ENCODE measurements around the gene KCNQ1. TPM values are rescaled to one million over a fixed set of nuclear protein-coding genes. Genes with fewer than 3 reads are reported as not detected.

KCNQ1 gene
- total and polyA plus RNA-seq, 2 donors (not counting 3 experiments of a cell fraction or from before 2014, with no cell fraction given), result 0.07 to 0.09 TPM

- Histone ChIP-seq H3K79me2 (ENCODE audit: control insufficient read depth, insufficient read depth, low read length) (peaks cover 29% of the 10 kb centered on the region), H3K27ac (ENCODE audit: insufficient read depth, low read depth, low read length) (no peak overlapping the region), H3K9me3 (replicated peaks; ENCODE audit: control insufficient read depth, insufficient read depth, low read length) (no peaks in the 10 kb centered on the region), H2AFZ (ENCODE audit: low read depth, low read length) (no peak overlapping the region), H3K4me2 (ENCODE audit: insufficient read depth, low read length) (no peak overlapping the region), H3K9me1 (replicated peaks; ENCODE audit: control insufficient read depth, extremely low read depth, insufficient read depth, low read length) (no peaks in the 10 kb centered on the region), H3K4me3 (replicated peaks in 1 of 3; ENCODE audit: insufficient read depth in 1 of 3, low read depth in 1 of 3, low read length in 3 of 3) (no peak overlapping the region), H3K36me3 (ENCODE audit: control insufficient read depth in 2 of 2, extremely low read depth in 1 of 2, insufficient read depth in 2 of 2, low read length in 2 of 2) (no peaks in the 10 kb centered on the region), H3K27me3 (ENCODE audit: control insufficient read depth in 2 of 2, insufficient read depth in 2 of 2, low read length in 2 of 2) (no peaks in the 10 kb centered on the region), H3K4me1 (ENCODE audit: control insufficient read depth, extremely low read depth, insufficient read depth, low read length) (no peaks in the 10 kb centered on the region), H4K20me1 (replicated peaks; ENCODE audit: control insufficient read depth, extremely low read depth, insufficient read depth, low read length) (no peaks in the 10 kb centered on the region), H3K9ac (replicated peaks; ENCODE audit: extremely low read depth, insufficient read depth, low read length) (no peak overlapping the region)
- BruUV-seq (replicated peaks), result no TSS peak
- ChIA-PET CTCF (no interaction called here), POLR2A (no interaction called here)
- intact Hi-C loops (cut with micrococcal nuclease), result loop anchor here (5.0 kb wide), 1 partner anchor 197 kb away; the partner anchor contains the start of gene CDKN1C
- DNase-seq (ENCODE audit: low read depth, low spot score), result no peak
- dilution Hi-C loops (cut with MboI; ENCODE audit: extremely low pct_ligation_motif_present, low sequenced_read_pairs), result no loop called here
- FAIRE-seq, result no peak
- no peak for TF ChIP-seq POLR2AphosphoS5 (IDR thresholded peaks at IDR 0.05; ENCODE audit: insufficient read depth, low read depth, low read length)
- TF ChIP-seq EZH2 (IDR thresholded peaks at IDR 0.05; ENCODE audit: borderline replicate concordance, low read depth, low read length, severe bottlenecking), result no peak
- no peak for TF ChIP-seq MAX (IDR thresholded peaks at IDR 0.05; ENCODE audit: insufficient read depth, insufficient read length)
- no peak for TF ChIP-seq MYC (IDR thresholded peaks at IDR 0.05; ENCODE audit: low read depth, low read length)
- TF ChIP-seq FOS (IDR thresholded peaks at IDR 0.05; ENCODE audit: borderline replicate concordance, insufficient read depth, low read length), result no peak
- TF ChIP-seq, protein P1, sequence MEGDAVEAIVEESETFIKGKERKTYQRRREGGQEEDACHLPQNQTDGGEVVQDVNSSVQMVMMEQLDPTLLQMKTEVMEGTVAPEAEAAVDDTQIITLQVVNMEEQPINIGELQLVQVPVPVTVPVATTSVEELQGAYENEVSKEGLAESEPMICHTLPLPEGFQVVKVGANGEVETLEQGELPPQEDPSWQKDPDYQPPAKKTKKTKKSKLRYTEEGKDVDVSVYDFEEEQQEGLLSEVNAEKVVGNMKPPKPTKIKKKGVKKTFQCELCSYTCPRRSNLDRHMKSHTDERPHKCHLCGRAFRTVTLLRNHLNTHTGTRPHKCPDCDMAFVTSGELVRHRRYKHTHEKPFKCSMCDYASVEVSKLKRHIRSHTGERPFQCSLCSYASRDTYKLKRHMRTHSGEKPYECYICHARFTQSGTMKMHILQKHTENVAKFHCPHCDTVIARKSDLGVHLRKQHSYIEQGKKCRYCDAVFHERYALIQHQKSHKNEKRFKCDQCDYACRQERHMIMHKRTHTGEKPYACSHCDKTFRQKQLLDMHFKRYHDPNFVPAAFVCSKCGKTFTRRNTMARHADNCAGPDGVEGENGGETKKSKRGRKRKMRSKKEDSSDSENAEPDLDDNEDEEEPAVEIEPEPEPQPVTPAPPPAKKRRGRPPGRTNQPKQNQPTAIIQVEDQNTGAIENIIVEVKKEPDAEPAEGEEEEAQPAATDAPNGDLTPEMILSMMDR (IDR thresholded peaks at IDR 0.05; ENCODE audit: extremely low read depth in 1 of 2, insufficient read depth in 1 of 2, low read depth in 1 of 2, low read length in 2 of 2), result no peak
- TF ChIP-seq JUN (IDR thresholded peaks at IDR 0.05; ENCODE audit: borderline replicate concordance, insufficient read depth, insufficient read length, low read depth), result no peak
- no peak for TF ChIP-seq GATA2 (IDR thresholded peaks at IDR 0.05; ENCODE audit: insufficient read depth, insufficient read length, low read depth, low read length)
- no peak for TF ChIP-seq POLR2A (IDR thresholded peaks at IDR 0.05; ENCODE audit: low read depth, low read length)
Observed at GRCh38 chr11:2689651-2690575, 245.1 kb downstream of the KCNQ1 start.
